ENCODE results near the gene DNAH3. TPM values are rescaled to one million over a fixed set of nuclear protein-coding genes. Genes with fewer than 3 reads are reported as not detected.

Gene DNAH3
- total and polyA plus RNA-seq, 10 donors: 0.02 to 0.03 TPM; not detected in 8

DNA sequence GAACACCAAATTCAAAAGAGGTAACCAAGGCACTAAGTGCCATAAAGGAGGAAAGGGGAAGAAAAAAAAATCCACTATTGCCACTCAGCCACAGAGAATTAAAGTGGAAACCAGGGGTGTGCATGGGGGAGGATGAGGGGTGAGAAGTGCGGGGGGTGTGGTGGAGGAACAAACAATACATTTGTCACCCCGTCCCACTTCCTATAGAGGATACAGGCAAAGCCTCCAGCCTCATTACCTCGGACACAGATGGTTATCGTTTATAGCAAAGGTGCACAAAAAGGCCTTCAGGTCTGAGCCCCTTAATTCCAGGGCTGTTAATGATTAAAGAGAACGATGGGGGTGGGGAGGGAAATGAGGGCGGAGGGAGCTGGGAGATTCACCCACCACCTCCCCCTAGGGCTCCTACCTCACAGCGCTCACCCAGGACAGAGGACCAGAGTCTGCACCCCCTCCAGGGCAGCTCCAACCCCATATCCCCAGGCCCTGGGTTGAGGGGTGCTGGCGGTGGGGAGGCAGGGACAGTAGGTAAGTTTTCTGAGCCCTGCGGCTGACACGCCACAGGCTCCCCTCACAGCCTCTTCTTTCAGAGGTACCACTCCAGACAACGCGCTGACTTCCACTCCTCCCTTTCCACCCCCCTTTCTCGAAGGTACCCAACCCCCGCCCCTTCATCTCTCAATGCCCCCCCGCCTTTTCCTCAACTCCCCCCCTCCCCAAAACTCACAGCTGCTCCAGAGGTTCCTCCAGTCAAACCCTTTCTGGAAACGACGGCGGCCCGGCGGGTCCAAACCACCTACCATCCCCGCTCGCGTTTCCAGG, 251.0 kb downstream of the DNAH3 start:
- Histone ChIP-seq H3K36me3 (peaks cover 0 to 37% (median 4%) of the 10 kb centered on the region in 6 donors), H3K27me3 (replicated peaks in 1 of 7) (no peaks in the 10 kb centered on the region), H3K27ac (peak overlapping the region; percentile 86 to 99 (median 97)), H3K4me1 (peaks cover 32 to 76% (median 55%) of the 10 kb centered on the region in 6 donors), H3K9me3 (no peaks in the 10 kb centered on the region), H3K4me3 (peak overlapping the region; percentile 70 to 94 (median 90))
- intact Hi-C loops (cut with DNase I; ENCODE audit: low total_unique reads): no loop called here
- DNase-seq: peak; percentile 87
- TF ChIP-seq CTCF (IDR thresholded peaks at IDR 0.05 in 8 of 11, conservative IDR thresholded peaks at IDR 0.05 in 3 of 11) (no peak), POLR2A (IDR thresholded peaks at IDR 0.05) (no peak), POLR2AphosphoS5 (IDR thresholded peaks at IDR 0.05) (no peak)
- WGBS, 5 donors: 0 to 2% (median 1%) methylated on average over 23 of the region's 23 CpGs

- H3K36me3 ChIP-seq: peaks cover 0 to 43% (median 4%) of the 10 kb centered on the region in 6 donors
- intact Hi-C loops (cut with DNase I; ENCODE audit: low total_unique reads): no loop called here
- no peak for TF ChIP-seq POLR2A (IDR thresholded peaks at IDR 0.05)
- no peak for TF ChIP-seq POLR2AphosphoS5 (IDR thresholded peaks at IDR 0.05)
- TF ChIP-seq CTCF (IDR thresholded peaks at IDR 0.05 in 8 of 11, conservative IDR thresholded peaks at IDR 0.05 in 3 of 11): no peak
- peak overlapping the region in 6 of 8 donors; percentile 95 to 99 (median 97) for H3K27ac ChIP-seq
- peak overlapping the region in 7 of 8 donors; percentile 70 to 94 (median 90) for H3K4me3 ChIP-seq
- peaks cover 28 to 70% (median 49%) of the 10 kb centered on the region in 6 donors for H3K4me1 ChIP-seq
- no peaks in the 10 kb centered on the region for H3K27me3 ChIP-seq (replicated peaks in 1 of 7)
- no peak for DNase-seq
- no peaks in the 10 kb centered on the region for H3K9me3 ChIP-seq
- 36 to 49% (median 44%) methylated on average over 5 of the region's 5 CpGs for WGBS, 5 donors
Measured at GRCh38 chr16:20899071-20899470, 251.6 kb downstream of the DNAH3 start.

- no peaks in the 10 kb centered on the region for H3K27me3 ChIP-seq (replicated peaks in 1 of 7)
- no peaks in the 10 kb centered on the region for H3K9me3 ChIP-seq
- no peak for DNase-seq
- no peak overlapping the region for H3K27ac ChIP-seq
- TF ChIP-seq CTCF (IDR thresholded peaks at IDR 0.05 in 8 of 11, conservative IDR thresholded peaks at IDR 0.05 in 3 of 11): no peak
- no peak for TF ChIP-seq POLR2AphosphoS5 (IDR thresholded peaks at IDR 0.05)
- TF ChIP-seq POLR2A (IDR thresholded peaks at IDR 0.05): no peak
- H3K4me3 ChIP-seq: peak overlapping the region in 1 of 8 donors; percentile 70
- peaks cover 0 to 51% (median 5%) of the 10 kb centered on the region in 6 donors for H3K36me3 ChIP-seq
- WGBS, 5 donors: 72 to 89% (median 88%) methylated on average over 3 of the region's 3 CpGs
- H3K4me1 ChIP-seq: peaks cover 17 to 58% (median 38%) of the 10 kb centered on the region in 6 donors
- intact Hi-C loops (cut with DNase I; ENCODE audit: low total_unique reads): no loop called here
Measured at GRCh38 chr16:20897922-20898321, 252.7 kb downstream of the DNAH3 start.

- peaks cover 13 to 53% (median 33%) of the 10 kb centered on the region in 6 donors for H3K4me1 ChIP-seq
- H3K27me3 ChIP-seq (replicated peaks in 1 of 7): no peaks in the 10 kb centered on the region
- H3K27ac ChIP-seq: no peak overlapping the region
- WGBS, 5 donors: 87 to 94% (median 91%) methylated on average over 4 of the region's 4 CpGs
- no peak for DNase-seq
- H3K4me3 ChIP-seq: no peak overlapping the region
- peaks cover 0 to 52% (median 5%) of the 10 kb centered on the region in 6 donors for H3K36me3 ChIP-seq
- intact Hi-C loops (cut with DNase I; ENCODE audit: low total_unique reads): no loop called here
- TF ChIP-seq CTCF (IDR thresholded peaks at IDR 0.05 in 8 of 11, conservative IDR thresholded peaks at IDR 0.05 in 3 of 11) (no peak), POLR2A (IDR thresholded peaks at IDR 0.05) (no peak), POLR2AphosphoS5 (IDR thresholded peaks at IDR 0.05) (no peak)
- no peaks in the 10 kb centered on the region for H3K9me3 ChIP-seq
Measured at GRCh38 chr16:20897253-20897897, 253.3 kb downstream of the DNAH3 start.
